K562 (cell line): Measurements from ENCODE around the gene DCT. TPM values are rescaled to one million over a fixed set of nuclear protein-coding genes. Genes with fewer than 3 reads are reported as not detected.
"Not testable (repeated sequence)": the region's sequence is repeated elsewhere in the genome, so short reads cannot be mapped to it uniquely, and the experiment has no call there.

Experiments used
- ATAC-seq: fragments of 200-7000 bp; cut with Tn5 transposase; 3 replicates; pipeline ENCODE4 v1.9.1; 2020; ENCODE audit warnings: moderate library complexity
- BruUV-seq: library from RNA; stranded (reverse); fragments of 400-500 nt; replicated peaks from 2 replicates; lab custom pipeline; 2021; lab: Mats Ljungman, UMichigan
- CTCF ChIA-PET: fragments of 300-600 bp; formaldehyde crosslinking; extraction: SDS; loops from one replicate; lab custom pipeline; 2021; ENCODE audit warnings: low intra/inter-chr PET ratio; lab: Yijun Ruan, JAX
- POLR2A ChIA-PET: fragments of 300-600, 350-650 bp; sonication (Branson Sonifier 250); formaldehyde crosslinking; extraction: SDS; loops from one replicate; lab custom pipeline; 2021; ENCODE audit warnings: antibody characterized with exemption, inconsistent platforms; lab: Yijun Ruan, JAX
- DNase-seq, 4 experiments: peaks; one replicate each; pipeline versions ENCODE4 v3.0.0 to v3.0.0-alpha.2; 2011 to 2018; ENCODE audit warnings: low spot score in 3 of 4, mixed read lengths in 3 of 4; ENCODE audit errors: extremely low read depth in 1 of 4
- FAIRE-seq: peaks from 2 replicates; lab custom pipeline; 2011; peaks lifted over from hg19 to GRCh38; lab: Jason Lieb, UNC
- H2AFZ ChIP-seq: 2 replicates; pipeline ENCODE4 v1.6.0; 2011; ENCODE audit warnings: low read depth, low read length, control low read depth, inconsistent platforms
- H3K27ac ChIP-seq: fragments of 200-600 bp; 3 replicates; pipeline ENCODE4 v1.8.0; 2011; ENCODE audit warnings: low read depth, mild to moderate bottlenecking, control low read depth, inconsistent platforms, low read length, moderate library complexity, mixed read lengths; ENCODE audit errors: extremely low read depth
- H3K27me3 ChIP-seq, 2 experiments: fragments of 300-600 bp in 1 of 2; 2 replicates in 1 of 2; 3 replicates in 1 of 2; pipeline versions ENCODE4 v1.6.0 to v1.8.0; 2011; ENCODE audit warnings: inconsistent platforms in 2 of 2, low read length in 2 of 2, mild to moderate bottlenecking in 1 of 2, mixed read lengths in 1 of 2, moderate library complexity in 1 of 2; ENCODE audit not compliant: control insufficient read depth in 2 of 2, insufficient read depth in 2 of 2
- H3K36me3 ChIP-seq: fragments of 300-600 bp; 3 replicates; pipeline ENCODE4 v1.8.0; 2011; ENCODE audit warnings: mild to moderate bottlenecking, low read length, inconsistent platforms; ENCODE audit not compliant: control insufficient read depth, insufficient read depth
- H3K4me1 ChIP-seq, 2 experiments: fragments of 200-600 bp in 1 of 2; replicated peaks in 1 of 2; 2 replicates in 1 of 2; 3 replicates in 1 of 2; pipeline versions ENCODE4 v1.5.1 to v1.8.0; 2011; ENCODE audit warnings: inconsistent platforms in 2 of 2, low read length in 2 of 2, mild to moderate bottlenecking in 1 of 2, mixed read lengths in 1 of 2, moderate library complexity in 1 of 2; ENCODE audit not compliant: control insufficient read depth in 2 of 2, insufficient read depth in 2 of 2
- H3K4me2 ChIP-seq: 2 replicates; pipeline ENCODE4 v1.6.1; 2011; ENCODE audit warnings: low read length, control low read depth, inconsistent platforms, mixed read lengths; ENCODE audit not compliant: insufficient read depth
- H3K4me3 ChIP-seq: fragments of 200-600 bp; sonication (generic), shearing (Covaris generic); 2 replicates; pipeline ENCODE4 v1.5.1; 2016; ENCODE audit warnings: control low read depth, inconsistent platforms
- H3K79me2 ChIP-seq: fragments of 200-600 bp; 3 replicates; pipeline ENCODE4 v1.8.0; 2011; ENCODE audit warnings: low read length, inconsistent platforms; ENCODE audit not compliant: control insufficient read depth, insufficient read depth
- H3K9ac ChIP-seq, 2 experiments: 2 replicates each; pipeline versions ENCODE4 v1.6.0 to v1.6.1; 2011; ENCODE audit warnings: low read depth in 2 of 2, low read length in 2 of 2, control low read depth in 1 of 2, inconsistent platforms in 1 of 2, mild to moderate bottlenecking in 1 of 2, mixed read lengths in 1 of 2; ENCODE audit not compliant: insufficient read depth in 1 of 2
- H3K9me1 ChIP-seq: one replicate; pipeline ENCODE4 v1.6.0; 2011; ENCODE audit warnings: inconsistent platforms, mild to moderate bottlenecking, low read length, moderate library complexity; ENCODE audit not compliant: control insufficient read depth, insufficient read depth
- H3K9me3 ChIP-seq: replicated peaks from 2 replicates; pipeline ENCODE4 v1.5.1; 2011; ENCODE audit warnings: low read depth, low read length, inconsistent platforms; ENCODE audit not compliant: control insufficient read depth, insufficient read depth
- H4K20me1 ChIP-seq: replicated peaks from 2 replicates; pipeline ENCODE4 v1.6.1; 2011; ENCODE audit warnings: low read length, inconsistent platforms, mixed read lengths; ENCODE audit not compliant: control insufficient read depth, insufficient read depth
- C11orf30 ChIP-seq: fragments of 450-650 bp; IDR thresholded peaks from 2 replicates; pipeline ENCODE4 v1.6.1; 2016; ENCODE audit warnings: low read depth, mild to moderate bottlenecking
- NFYB ChIP-seq: IDR thresholded peaks from 2 replicates; pipeline ENCODE4 v1.6.1; 2011; ENCODE audit warnings: mild to moderate bottlenecking, moderate library complexity; ENCODE audit not compliant: insufficient read length; ENCODE audit errors: extremely low read depth
- ZNF316 ChIP-seq: fragments of 450-650 bp; IDR thresholded peaks from 2 replicates; pipeline ENCODE4 v1.6.1; 2016
- ZNF551 ChIP-seq: fragments of 250-450 bp; sonication (Bioruptor Pico); IDR thresholded peaks from 2 replicates; pipeline ENCODE4 v1.5.0; 2021; ENCODE audit warnings: mild to moderate bottlenecking, moderate library complexity
- WGBS: fragments of 100-300 bp; shearing (Covaris generic); methylation state at CpG from one replicate; pipeline ENCODE4 v1.1.6; 2016; ENCODE audit warnings: low coverage, mixed read lengths; ENCODE audit not compliant: insufficient coverage; ENCODE audit errors: missing lambda C conversion rate; 5-methylcytosine and 5-hydroxymethylcytosine counted together
- in situ Hi-C: fragments of 300-500 bp; cut with MboI; formaldehyde crosslinking; loops from 4 replicates; pipeline ENCODE4 v1.15.0; 2018; ENCODE audit warnings: inconsistent platforms, mixed read lengths
- intact Hi-C: fragments of 100-400 bp; cut with micrococcal nuclease; formaldehyde crosslinking; loops from 2 replicates; pipeline ENCODE4 v1.14.2; 2022
- polyA plus RNA-seq, 8 experiments: library from polyadenylated mRNA; depleted of rRNA in 4 of 8; stranded (reverse) in 5 of 8; unstranded in 3 of 8; fragments of >200 nt; fragmentation: Nextera tagmentation in 2 of 8; fragmentation: Illumina TruSeq in 1 of 8; extraction: Ambion mirVana in 2 of 8; extraction: Trizol in 1 of 8; gene quantifications; 2 replicates each; pipeline versions ENCODE4 v1.2.1 to v1.2.3, GENCODE V29; 2011 to 2014; ENCODE audit warnings: inconsistent platforms in 1 of 8, missing spikeins in 1 of 8
- total RNA-seq, 7 experiments: library from RNA; depleted of rRNA in 6 of 7; stranded (reverse); fragments of >200 nt in 6 of 7; fragmentation: Illumina TruSeq in 2 of 7; extraction: Trizol in 2 of 7; gene quantifications; 2 replicates each; pipeline versions ENCODE4 v1.2.1 to v1.2.3, GENCODE V29; 2011 to 2021; ENCODE audit warnings: low replicate concordance in 1 of 7

DCT gene
- total and polyA plus RNA-seq, 9 of the 15 experiments (the other 6 are each of a cell fraction or from before 2014, with no cell fraction given) = 0.11 to 0.83 (median 0.57) TPM

DNA sequence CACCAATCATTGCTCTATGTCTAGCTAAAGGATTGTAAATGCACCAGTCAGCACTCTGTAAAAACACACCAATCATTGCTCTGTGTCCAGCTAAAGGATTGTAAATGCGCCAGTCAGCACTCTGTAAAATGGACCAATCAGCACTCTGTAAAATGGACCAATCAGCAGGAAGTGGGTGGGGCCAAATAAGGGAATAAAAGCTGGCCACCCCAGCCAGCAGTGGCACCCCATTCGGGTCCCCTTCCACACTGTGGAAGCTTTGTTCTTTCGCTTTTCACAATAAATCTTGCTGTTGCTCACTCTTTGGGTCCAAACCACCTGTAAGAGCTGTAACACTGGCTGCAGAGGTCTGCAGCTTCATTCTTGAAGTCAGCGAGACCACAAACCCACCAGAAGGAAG is 19.3 kb upstream of the DCT start:
- H4K20me1 ChIP-seq, H3K36me3 ChIP-seq, H3K79me2 ChIP-seq, H3K4me2 ChIP-seq, intact Hi-C loops, CTCF ChIA-PET, H3K9me3 ChIP-seq, H3K9ac ChIP-seq: not testable (repeated sequence)
- 0% methylated on average over 4 of the region's 4 CpGs for WGBS
- TF ChIP-seq ZNF316 = 0 out of 2 replicates have a peak, but pooled peaks have one; percentile 45
- peak; percentile 65 for TF ChIP-seq NFYB
- TF ChIP-seq C11orf30 = peak; percentile 22; the same call in 1 of the 2 replicates
- TF ChIP-seq, all 486 proteins: peak for 3; not testable (repeated sequence) for 483
- H3K27ac ChIP-seq, FAIRE-seq, ATAC-seq, H3K27me3 ChIP-seq, H3K4me3 ChIP-seq, H3K4me1 ChIP-seq, DNase-seq, H3K9me1 ChIP-seq, BruUV-seq, H2AFZ ChIP-seq, in situ Hi-C loops: not testable (repeated sequence)
- POLR2A ChIA-PET = interaction anchor here (1.3 kb wide), 1 partner anchor 9 kb away, joined by 3 read pairs; no protein-coding TSS in a partner anchor

- H3K36me3 ChIP-seq = no peaks in the 10 kb centered on the region
- H3K9me1 ChIP-seq = no peaks in the 10 kb centered on the region
- H4K20me1 ChIP-seq = no peaks in the 10 kb centered on the region
- ATAC-seq (no peak), DNase-seq (no peak), FAIRE-seq (no peak)
- no peak overlapping the region for H2AFZ ChIP-seq
- no peak overlapping the region for H3K9ac ChIP-seq
- no peak overlapping the region for H3K27ac ChIP-seq
- H3K4me2 ChIP-seq = no peak overlapping the region
- H3K79me2 ChIP-seq = no peaks in the 10 kb centered on the region
- 0% methylated on average over 3 of the region's 3 CpGs for WGBS
- BruUV-seq = no TSS peak
- no peaks in the 10 kb centered on the region for H3K4me1 ChIP-seq
- no peaks in the 10 kb centered on the region for H3K27me3 ChIP-seq
- intact Hi-C loops = no loop called here
- ChIA-PET POLR2A (no interaction called here), CTCF (no interaction called here)
- TF ChIP-seq ZNF551 (CRISPR knock-in tag) = no peak
- no peak overlapping the region for H3K4me3 ChIP-seq
- no peaks in the 10 kb centered on the region for H3K9me3 ChIP-seq
- in situ Hi-C loops = no loop called here
These were observed 16.3 kb upstream of the DCT start for GRCh38 chr13:94495806-94496205.
